GM06990 (cell line): ENCODE results near the gene STX7.
A peak's percentile ranks its signal among the peaks of the same experiment; 100 is the strongest.

Source experiments
- DNase-seq: peaks from one replicate; pipeline ENCODE4 v3.0.0-alpha.2; 2011; ENCODE audit not compliant: insufficient read length; ENCODE audit errors: extremely low read depth
- H3K27me3 ChIP-seq: replicated peaks from 2 replicates; pipeline ENCODE4 v1.6.0; 2011; ENCODE audit warnings: low read length; ENCODE audit not compliant: control insufficient read depth, insufficient read depth
- H3K36me3 ChIP-seq: 2 replicates; pipeline ENCODE4 v1.5.1; 2011; ENCODE audit warnings: low read length; ENCODE audit not compliant: control insufficient read depth, insufficient read depth
- H3K4me3 ChIP-seq: replicated peaks from 2 replicates; pipeline ENCODE4 v1.5.1; 2011; ENCODE audit warnings: low read depth, mild to moderate bottlenecking, control low read depth, low read length
- CTCF ChIP-seq: IDR thresholded peaks from 2 replicates; pipeline ENCODE4 v1.5.1; 2011; ENCODE audit warnings: low read length, control low read depth, mild to moderate bottlenecking, inconsistent platforms; ENCODE audit not compliant: insufficient read depth, poor library complexity, severe bottlenecking

STX7 gene

GRCh38 chr6:132504757-132505156 is 8.2 kb downstream of the STX7 start:
- no peak for DNase-seq
- H3K36me3 ChIP-seq: peaks cover 13% of the 10 kb centered on the region

GRCh38 chr6:132499757-132500156 is 13.2 kb downstream of the STX7 start:
- DNase-seq: no peak
- TF ChIP-seq CTCF: no peak
- Histone ChIP-seq H3K4me3 (no peak overlapping the region), H3K36me3 (peaks cover 8% of the 10 kb centered on the region), H3K27me3 (no peaks in the 10 kb centered on the region)

More at GRCh38 chr6:132504757-132505156, 8.2 kb downstream of the STX7 start:
- TF ChIP-seq CTCF: no peak
- Histone ChIP-seq H3K27me3 (no peaks in the 10 kb centered on the region), H3K4me3 (no peak overlapping the region)

- TF ChIP-seq CTCF: no peak
- no peaks in the 10 kb centered on the region for H3K27me3 ChIP-seq
- H3K36me3 ChIP-seq: peaks cover 8% of the 10 kb centered on the region
- H3K4me3 ChIP-seq: no peak overlapping the region
- DNase-seq: peak; percentile 58
Observed at GRCh38 chr6:132498638-132499037, 14.3 kb downstream of the STX7 start.

GRCh38 chr6:132496519-132497180 is 16.3 kb downstream of the STX7 start:
- Histone ChIP-seq H3K4me3 (no peak overlapping the region; the same call in 1 of the 2 replicates), H3K27me3 (no peaks in the 10 kb centered on the region), H3K36me3 (peaks cover 4% of the 10 kb centered on the region)
- DNase-seq: no peak
- TF ChIP-seq CTCF: no peak

- Histone ChIP-seq H3K4me3 (peak overlapping the region; percentile 28), H3K36me3 (no peaks in the 10 kb centered on the region; the same call in 1 of the 2 replicates), H3K27me3 (no peaks in the 10 kb centered on the region)
- peak; percentile 74 for DNase-seq
- TF ChIP-seq CTCF: no peak
Observed at GRCh38 chr6:132495604-132496079, 17.3 kb downstream of the STX7 start.

GRCh38 chr6:132494954-132495353 is 18.0 kb downstream of the STX7 start:
- Histone ChIP-seq H3K36me3 (no peaks in the 10 kb centered on the region; the same call in 1 of the 2 replicates), H3K27me3 (no peaks in the 10 kb centered on the region), H3K4me3 (peak overlapping the region; percentile 33)
- peak; percentile 35 for DNase-seq
- TF ChIP-seq CTCF: no peak
